Measurements from ENCODE around the gene NEAT1. TPM values are rescaled to one million over a fixed set of nuclear protein-coding genes. Genes with fewer than 3 reads are reported as not detected.
"Not testable (repeated sequence)": the region's sequence is repeated elsewhere in the genome, so short reads cannot be mapped to it uniquely, and the experiment has no call there.

The NEAT1 gene
- total and polyA plus RNA-seq, 2 of the 8 experiments (the other 6 are each of a cell fraction or from before 2014, with no cell fraction given): 2.4 to 10.7 TPM

GRCh38 chr11:65472588-65473277 is 50.1 kb downstream of the NEAT1 start:
- H3K27ac ChIP-seq (ENCODE audit: low read depth, low read length); H3K79me2 ChIP-seq (ENCODE audit: control insufficient read depth in 1 of 2, insufficient read depth in 2 of 2, low read length in 2 of 2); H3K4ac ChIP-seq (replicated peaks; ENCODE audit: insufficient read length, low read depth, low read length); H3K18ac ChIP-seq (ENCODE audit: extremely low read depth, low read length); H2AK5ac ChIP-seq (ENCODE audit: low read depth, low read length); H2BK20ac ChIP-seq (ENCODE audit: low read length); H3K4me2 ChIP-seq (ENCODE audit: insufficient read depth in 1 of 2, low read depth in 2 of 2, low read length in 2 of 2); H3K14ac ChIP-seq (ENCODE audit: insufficient read length); H4K8ac ChIP-seq (ENCODE audit: extremely low read depth, insufficient read depth, low read length); H3K9ac ChIP-seq (replicated peaks in 1 of 4; ENCODE audit: extremely low read depth in 1 of 4, low read depth in 3 of 4, low read length in 3 of 4); H4K20me1 ChIP-seq (replicated peaks in 1 of 2; ENCODE audit: control insufficient read depth in 1 of 2, insufficient read depth in 2 of 2, low read length in 2 of 2); H3K36me3 ChIP-seq (ENCODE audit: control insufficient read depth in 2 of 4, insufficient read depth in 4 of 4, low read length in 3 of 4); FAIRE-seq; H4K5ac ChIP-seq (ENCODE audit: insufficient read length, low read depth, low read length); H3K56ac ChIP-seq (replicated peaks; ENCODE audit: insufficient read length, low read depth, low read length); H3K27me3 ChIP-seq (replicated peaks in 1 of 4; ENCODE audit: control insufficient read depth in 3 of 4, extremely low read depth in 1 of 4, insufficient read depth in 3 of 4, low read length in 3 of 4); H4K91ac ChIP-seq (replicated peaks; ENCODE audit: insufficient read length, low read length); H2BK5ac ChIP-seq (ENCODE audit: low read depth, low read length); H3K9me3 ChIP-seq (ENCODE audit: insufficient read depth in 2 of 2, low read depth in 1 of 2, low read length in 1 of 2); H3K4me3 ChIP-seq (ENCODE audit: extremely low read depth in 1 of 4, insufficient read depth in 2 of 4, low read depth in 3 of 4, low read length in 4 of 4); H2BK12ac ChIP-seq (ENCODE audit: low read depth, low read length); DNase-seq (ENCODE audit: low read depth in 1 of 2, low spot score in 2 of 2); H3K79me1 ChIP-seq (ENCODE audit: low read depth, low read length); H3K23me2 ChIP-seq (ENCODE audit: low read depth, low read length); H2AFZ ChIP-seq (ENCODE audit: low read length); H3K23ac ChIP-seq (ENCODE audit: insufficient read length); H2BK120ac ChIP-seq (replicated peaks; ENCODE audit: low read depth, low read length); H2BK15ac ChIP-seq (ENCODE audit: low read length); H3K4me1 ChIP-seq (replicated peaks in 1 of 4; ENCODE audit: control insufficient read depth in 3 of 4, insufficient read depth in 4 of 4, low read length in 3 of 4): not testable (repeated sequence)
- ChIA-PET CTCF (ENCODE audit: partially characterized antibody) (interaction anchor here (0.5 to 26.0 kb wide), 16 partner anchors 12 to 198 kb away, joined by 3 to 809 read pairs (median 6); partner anchors contain the start of genes FRMD8, MALAT1 and NEAT1), POLR2A (ENCODE audit: partially characterized antibody) (interaction anchor here (1.4 to 26.0 kb wide), 4 partner anchors 9 to 66 kb away, joined by 3 to 1447 read pairs (median 42); partner anchors contain the start of genes MALAT1 and NEAT1)
- 92% methylated on average over 14 of the region's 14 CpGs; no CpG with 5 or more reads in 1 of the 2 experiments for WGBS, 2 experiments (ENCODE audit: extremely low coverage in 1 of 2, insufficient coverage in 1 of 2, insufficient read length in 1 of 2, insufficient replicate concordance in 2 of 2, low coverage in 1 of 2, low lambda C conversion rate in 2 of 2, missing lambda C conversion rate in 1 of 2)

Measured in H1 (cell line).